RWPE1 (cell line): ENCODE results near the gene BRAF.

Experiments used
- CTCF ChIA-PET: fragments of 350-600 bp; sonication (Branson Sonifier 250); formaldehyde crosslinking; extraction: SDS; loops from one replicate; lab custom pipeline; 2021; lab: Yijun Ruan, JAX
- POLR2A ChIA-PET: fragments of 400-600 bp; formaldehyde crosslinking; extraction: SDS; loops from one replicate; lab custom pipeline; 2020; ENCODE audit warnings: antibody characterized with exemption; ENCODE audit not compliant: low non-redundant PET; lab: Yijun Ruan, JAX
- DNase-seq: peaks from one replicate; pipeline ENCODE4 v3.0.0; 2012; ENCODE audit warnings: low spot score
- H3K27ac ChIP-seq: fragments of 450-650 bp; 2 replicates; pipeline ENCODE4 v1.5.1; 2017
- CTCF ChIP-seq: fragments of 450-650 bp; conservative IDR thresholded peaks from 2 replicates; pipeline ENCODE4 v1.5.1; 2017; ENCODE audit warnings: low read depth, mild to moderate bottlenecking

Gene BRAF

GRCh38 chr7:140669352-140669751, 255.4 kb downstream of the BRAF start:
- no peak for TF ChIP-seq CTCF
- DNase-seq, result no peak
- no peak overlapping the region for H3K27ac ChIP-seq
- ChIA-PET POLR2A (no interaction called here), CTCF (interaction anchor here (0.5 to 0.7 kb wide), 2 partner anchors 17 to 89 kb away, joined by 3 read pairs; no protein-coding TSS in a partner anchor)
